Activated CD4-positive, CD25-positive, alpha-beta regulatory T cell (primary cell): ENCODE measurements around the gene TPD52L1.
"Not testable (repeated sequence)": the region's sequence is repeated elsewhere in the genome, so short reads cannot be mapped to it uniquely, and the experiment has no call there.

Experiments used
- DNase-seq, 4 experiments: peaks; one replicate each; lab custom pipeline; 2025; lab: John Stamatoyannopoulos, UW

Gene TPD52L1

DNA sequence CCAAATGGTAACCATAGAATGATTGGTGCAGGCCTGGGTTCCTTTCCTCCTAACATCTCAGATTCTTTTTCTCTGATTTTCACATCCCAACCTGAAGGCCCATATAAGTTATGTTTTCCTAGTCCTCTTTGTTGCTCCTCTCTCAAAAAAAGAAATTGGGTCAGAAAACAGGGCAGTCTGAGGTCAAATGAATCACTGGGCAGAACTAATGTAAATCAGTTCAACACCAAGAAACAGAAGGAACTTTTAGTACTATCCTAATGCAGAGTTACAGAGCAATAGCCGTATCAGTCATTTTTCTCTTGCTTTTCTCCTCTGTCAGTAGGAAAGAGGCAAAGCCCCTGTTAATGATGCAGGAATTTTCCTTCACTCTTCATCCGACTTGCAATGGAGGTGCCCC lies 11.0 kb upstream of the TPD52L1 start:
- no peak for DNase-seq

DNA sequence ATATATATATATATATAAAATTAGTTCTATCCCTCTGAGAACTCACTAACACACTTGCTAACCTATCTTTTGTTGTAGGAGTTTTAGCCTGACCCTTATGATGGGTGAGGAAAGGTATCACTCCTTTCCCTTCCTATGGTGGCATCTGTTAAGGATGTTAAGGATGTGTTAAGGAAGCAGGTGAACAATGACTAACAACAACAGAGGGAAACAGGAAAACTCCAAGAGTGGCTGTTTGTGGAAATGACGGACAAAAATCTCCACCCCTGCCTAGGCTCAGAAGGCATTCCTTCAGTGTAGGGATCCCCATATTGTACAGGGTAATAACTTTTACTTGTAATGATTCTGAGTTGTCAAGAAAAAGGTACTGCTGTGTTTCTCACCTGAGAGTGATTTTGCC lies 8.8 kb upstream of the TPD52L1 start:
- DNase-seq: no peak

GRCh38 chr6:125149256-125150144 lies 4.1 kb upstream of the TPD52L1 start:
- no peak for DNase-seq

DNA sequence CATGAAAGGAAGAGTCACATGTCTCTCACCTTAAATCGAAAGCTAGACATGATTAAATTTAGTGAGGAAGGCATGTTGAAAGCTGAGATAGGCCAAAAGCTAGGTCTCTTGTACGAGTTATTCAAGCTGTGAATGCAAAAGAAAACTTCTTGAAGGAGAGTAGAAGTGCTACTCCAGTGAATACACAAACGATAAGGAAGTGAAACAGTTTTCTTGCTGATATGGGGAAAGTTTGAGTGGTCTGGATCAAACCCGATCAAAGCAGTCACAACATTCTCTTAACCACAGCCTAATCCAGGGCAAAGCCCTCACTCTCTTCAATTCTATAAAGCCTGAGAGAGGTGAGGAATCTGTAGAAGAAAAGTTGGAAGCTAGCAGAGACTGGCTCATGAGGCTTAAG lies 1.9 kb upstream of the TPD52L1 start:
- DNase-seq: no peak

DNA sequence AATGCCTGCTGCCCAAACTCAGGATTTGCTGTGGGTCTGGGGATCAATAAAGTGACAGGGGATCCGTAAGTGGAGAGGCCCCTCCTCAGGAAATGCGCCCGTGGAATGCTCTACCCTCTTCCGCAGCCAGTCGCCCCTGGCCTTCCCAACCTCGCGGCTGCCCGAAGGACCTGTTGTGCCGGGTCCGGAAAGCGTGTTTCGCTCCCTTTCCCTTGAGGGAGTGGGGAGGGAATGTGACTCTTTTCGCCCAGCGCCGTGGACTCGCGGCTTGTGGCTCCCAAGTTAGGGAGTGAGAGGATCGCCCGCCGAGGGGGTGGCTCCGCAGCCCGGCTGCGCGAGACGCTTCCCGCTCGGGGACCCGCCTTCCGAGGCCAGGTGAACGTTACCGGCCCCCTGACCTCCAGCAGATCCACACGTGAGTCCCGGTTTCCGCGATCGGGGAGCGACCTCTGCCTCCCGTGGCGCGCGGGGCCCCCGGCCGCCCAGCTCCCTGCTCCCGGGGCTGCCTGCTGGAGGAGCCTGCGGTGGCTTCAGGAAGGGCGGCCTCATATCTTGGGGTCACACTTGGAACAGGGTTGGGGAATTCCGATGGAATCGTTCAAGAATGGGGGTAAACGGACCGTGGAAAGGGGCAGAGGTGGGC lies 666 bp downstream of the TPD52L1 start:
- no peak for DNase-seq

DNA sequence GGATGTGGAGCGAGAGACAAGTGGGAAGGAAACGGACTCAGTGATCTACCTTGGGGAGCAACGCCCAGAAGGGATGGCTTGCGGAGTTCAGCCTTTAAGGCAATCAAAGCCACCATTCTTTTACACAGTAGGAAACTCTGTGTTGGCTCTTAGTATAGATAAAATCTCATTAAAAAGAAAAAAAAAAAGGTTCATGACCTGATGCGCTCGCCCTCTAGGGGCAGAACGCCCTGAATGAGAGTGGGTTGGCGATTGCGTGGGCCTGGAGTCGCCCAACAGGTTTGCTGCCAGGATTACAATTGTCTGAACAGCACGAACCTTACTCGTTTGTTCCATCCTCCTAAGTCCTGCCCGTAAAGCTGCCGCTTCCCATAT lies 1.2 kb downstream of the TPD52L1 start:
- no peak for DNase-seq

DNA sequence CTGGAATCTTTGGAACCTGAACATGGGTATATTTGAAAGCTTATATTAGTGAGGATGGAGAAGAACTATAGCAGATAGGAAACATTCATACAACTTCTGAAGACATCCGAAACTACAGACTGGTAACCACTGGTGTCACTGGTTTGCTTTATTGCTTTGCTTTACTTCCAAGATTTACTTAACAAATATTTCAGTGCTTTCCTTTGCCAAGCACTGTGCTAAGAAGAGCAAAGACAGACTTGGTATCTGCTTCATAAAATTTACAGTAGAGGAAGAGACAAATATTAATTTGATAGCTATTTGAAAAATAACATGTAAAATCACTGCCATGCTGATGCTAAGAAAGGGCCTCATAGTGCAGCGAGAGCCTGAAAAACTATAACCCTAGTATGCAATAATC lies 1.8 kb downstream of the TPD52L1 start:
- no peak for DNase-seq

- no peak for DNase-seq
Measured at GRCh38 chr6:125156496-125156895, 2.9 kb downstream of the TPD52L1 start.

DNA sequence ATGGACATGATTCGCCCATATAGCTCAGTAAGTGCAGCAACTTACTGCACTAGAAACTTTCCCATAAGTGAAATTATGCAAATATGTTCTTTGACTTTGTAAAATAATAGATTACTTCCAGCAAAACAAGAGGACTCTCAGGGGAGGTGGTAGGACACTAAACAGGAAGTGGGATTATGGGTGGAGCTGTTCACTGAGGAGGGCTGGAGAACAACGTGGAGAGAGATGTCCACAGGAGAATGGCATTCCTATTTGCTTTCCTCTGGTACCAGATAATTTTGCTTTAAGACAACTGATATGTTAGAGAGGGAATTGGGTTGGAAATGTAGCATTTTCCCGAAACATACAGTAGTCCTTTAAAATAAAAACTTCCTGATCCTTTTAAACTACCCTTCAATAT lies 3.7 kb downstream of the TPD52L1 start:
- no peak for DNase-seq

GRCh38 chr6:125157725-125158124 lies 4.2 kb downstream of the TPD52L1 start:
- no peak for DNase-seq

DNA sequence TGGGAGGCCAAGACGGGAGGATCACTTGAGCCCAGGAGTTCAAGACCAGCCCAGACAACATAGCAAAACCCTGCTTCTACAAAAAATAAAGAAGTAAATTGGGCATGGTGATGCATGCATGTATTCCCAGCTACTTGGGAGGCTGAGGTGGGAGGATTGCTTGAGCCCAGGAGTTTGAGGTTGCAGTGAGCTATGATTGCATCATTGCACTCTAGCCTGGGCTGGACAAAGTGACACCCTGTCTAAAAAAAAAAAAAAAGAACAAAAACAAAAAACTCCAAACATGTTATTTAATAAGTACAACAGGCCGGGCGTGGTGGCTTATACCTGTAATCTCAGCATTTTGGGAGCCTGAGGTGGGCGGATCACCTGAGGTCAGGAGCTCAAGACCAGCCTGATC lies 9.8 kb downstream of the TPD52L1 start:
- not testable (repeated sequence) for DNase-seq

DNA sequence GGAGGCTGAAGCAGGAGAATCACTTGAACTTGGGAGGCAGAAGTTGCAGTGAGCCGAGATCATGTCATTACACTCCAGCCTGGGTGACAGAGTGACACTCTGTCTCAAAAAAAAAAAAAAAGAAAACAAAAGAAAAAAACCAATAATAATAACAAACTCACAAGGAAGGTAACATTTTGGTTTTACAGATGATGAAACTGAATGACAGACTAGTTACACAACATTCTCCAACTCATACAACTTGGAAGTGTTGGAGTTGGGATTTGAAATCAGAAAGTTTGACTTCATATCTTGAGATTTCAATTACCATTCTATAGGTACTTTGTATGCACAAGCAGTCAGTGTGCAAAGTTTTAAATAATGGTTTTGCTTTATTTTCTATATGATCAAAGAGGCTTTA lies 10.2 kb downstream of the TPD52L1 start:
- no peak for DNase-seq

DNA sequence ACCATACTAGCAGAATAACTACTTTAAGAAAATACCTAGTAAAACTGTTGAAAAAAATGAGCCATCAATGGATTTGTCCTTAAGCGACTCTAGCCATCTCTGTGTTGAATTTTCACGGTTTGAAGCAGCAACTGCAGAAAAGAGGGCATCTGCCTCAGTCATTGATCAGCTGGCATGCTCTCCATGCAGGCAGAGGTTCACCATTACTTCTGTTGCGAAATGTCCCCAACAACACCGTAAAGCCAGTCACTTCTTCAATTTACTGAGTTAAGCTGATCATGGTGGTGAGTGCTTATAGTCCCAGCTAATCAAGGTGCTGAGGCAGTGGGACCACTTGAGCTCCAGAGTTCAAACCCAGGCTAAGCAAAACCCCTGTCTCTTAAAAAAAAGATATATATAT lies 11.1 kb downstream of the TPD52L1 start:
- DNase-seq: no peak

GRCh38 chr6:125165256-125165655 lies 11.7 kb downstream of the TPD52L1 start:
- no peak for DNase-seq

GRCh38 chr6:125165776-125166175 lies 12.2 kb downstream of the TPD52L1 start:
- DNase-seq: no peak

- no peak for DNase-seq
Measured at GRCh38 chr6:125166711-125167110, 13.1 kb downstream of the TPD52L1 start.

GRCh38 chr6:125167579-125167978 lies 14.0 kb downstream of the TPD52L1 start:
- no peak for DNase-seq

- no peak for DNase-seq
Measured at GRCh38 chr6:125169058-125169457, 15.5 kb downstream of the TPD52L1 start.

GRCh38 chr6:125169522-125169921 lies 15.9 kb downstream of the TPD52L1 start:
- no peak for DNase-seq

- DNase-seq: no peak
Measured at GRCh38 chr6:125170376-125170775, 16.8 kb downstream of the TPD52L1 start.

GRCh38 chr6:125173341-125174095 lies 19.9 kb downstream of the TPD52L1 start:
- DNase-seq: no peak

GRCh38 chr6:125174626-125175025 lies 21.1 kb downstream of the TPD52L1 start:
- no peak for DNase-seq
